H1 (cell line): ENCODE results near the gene HOXD11. TPM values are rescaled to one million over a fixed set of nuclear protein-coding genes. Genes with fewer than 3 reads are reported as not detected.
A peak's percentile ranks its signal among the peaks of the same experiment; 100 is the strongest.

Experiments
- CTCF ChIA-PET: fragments of 300-600 bp; sonication (Branson Sonifier 250); formaldehyde crosslinking; loops from one replicate; lab custom pipeline; 2021; ENCODE audit not compliant: partially characterized antibody; lab: Charles Lee
- POLR2A ChIA-PET: fragments of 300-600 bp; sonication (Branson Sonifier 250); formaldehyde crosslinking; loops from one replicate; lab custom pipeline; 2021; ENCODE audit warnings: inconsistent platforms; ENCODE audit not compliant: partially characterized antibody; lab: Charles Lee
- DNase-seq, 2 experiments: peaks; one replicate each; pipeline versions ENCODE4 v3.0.0 to v3.0.0-alpha.2; 2010 to 2022; ENCODE audit warnings: low spot score in 2 of 2, low read depth in 1 of 2, mixed read lengths in 1 of 2
- FAIRE-seq: peaks from 2 replicates; lab custom pipeline; 2011; peaks lifted over from hg19 to GRCh38; lab: Jason Lieb, UNC
- H2AFZ ChIP-seq: 2 replicates; pipeline ENCODE4 v1.8.1; 2012; ENCODE audit warnings: low read length, inconsistent platforms
- H2AK5ac ChIP-seq: 2 replicates; pipeline ENCODE4 v1.6.1; 2013; ENCODE audit warnings: low read depth, low read length
- H2BK120ac ChIP-seq: replicated peaks from 2 replicates; pipeline ENCODE3; 2013; ENCODE audit warnings: low read depth, low read length, inconsistent platforms
- H2BK12ac ChIP-seq: 2 replicates; pipeline ENCODE4 v1.6.1; 2013; ENCODE audit warnings: low read depth, low read length
- H2BK15ac ChIP-seq: 2 replicates; pipeline ENCODE4 v1.6.1; 2013; ENCODE audit warnings: low read length
- H2BK20ac ChIP-seq: 2 replicates; pipeline ENCODE4 v1.6.1; 2013; ENCODE audit warnings: low read length
- H2BK5ac ChIP-seq: 2 replicates; pipeline ENCODE4 v1.6.1; 2013; ENCODE audit warnings: low read depth, low read length
- H3K14ac ChIP-seq: 2 replicates; pipeline ENCODE4 v1.6.1; 2013; ENCODE audit warnings: inconsistent platforms; ENCODE audit not compliant: insufficient read length
- H3K18ac ChIP-seq: 2 replicates; pipeline ENCODE4 v1.6.1; 2013; ENCODE audit warnings: low read length; ENCODE audit errors: extremely low read depth
- H3K23ac ChIP-seq: 2 replicates; pipeline ENCODE4 v1.6.1; 2013; ENCODE audit warnings: inconsistent platforms; ENCODE audit not compliant: insufficient read length
- H3K23me2 ChIP-seq: 2 replicates; pipeline ENCODE4 v1.6.1; 2013; ENCODE audit warnings: low read depth, low read length
- H3K27ac ChIP-seq: 2 replicates; pipeline ENCODE4 v1.6.1; 2011; ENCODE audit warnings: low read depth, low read length, inconsistent platforms
- H3K27me3 ChIP-seq, 4 experiments: replicated peaks in 1 of 4; 1 replicate in 1 of 4; 2 replicates in 3 of 4; pipeline versions ENCODE4 v1.6.1 to v1.8.1; 2011 to 2013; ENCODE audit warnings: low read length in 3 of 4, mild to moderate bottlenecking in 3 of 4, inconsistent platforms in 2 of 4, mixed read lengths in 2 of 4, moderate library complexity in 1 of 4; ENCODE audit not compliant: control insufficient read depth in 3 of 4, insufficient read depth in 3 of 4; ENCODE audit errors: extremely low read depth in 1 of 4
- H3K36me3 ChIP-seq, 4 experiments: 2 replicates each; pipeline versions ENCODE4 v1.6.1 to v1.8.1; 2011 to 2013; ENCODE audit warnings: mild to moderate bottlenecking in 4 of 4, low read length in 3 of 4, moderate library complexity in 2 of 4, control low read depth in 1 of 4, inconsistent platforms in 1 of 4; ENCODE audit not compliant: insufficient read depth in 4 of 4, control insufficient read depth in 2 of 4
- H3K4ac ChIP-seq: replicated peaks from 2 replicates; pipeline ENCODE3; 2013; ENCODE audit warnings: low read length, low read depth, mixed read lengths, inconsistent platforms; ENCODE audit not compliant: insufficient read length
- H3K4me1 ChIP-seq, 4 experiments: replicated peaks in 1 of 4; 1 replicate in 1 of 4; 2 replicates in 3 of 4; pipeline versions ENCODE4 v1.6.1 to v1.8.1; 2011 to 2013; ENCODE audit warnings: low read length in 3 of 4, inconsistent platforms in 2 of 4, mixed read lengths in 1 of 4; ENCODE audit not compliant: insufficient read depth in 4 of 4, control insufficient read depth in 3 of 4
- H3K4me2 ChIP-seq, 2 experiments: 2 replicates each; pipeline versions ENCODE4 v1.6.1 to v1.8.1; 2011 to 2013; ENCODE audit warnings: low read depth in 2 of 2, low read length in 2 of 2, control low read depth in 1 of 2, inconsistent platforms in 1 of 2, mild to moderate bottlenecking in 1 of 2; ENCODE audit not compliant: insufficient read depth in 1 of 2
- H3K4me3 ChIP-seq, 4 experiments: fragments of 200-600, 300-600 bp in 1 of 4; sonication (generic), shearing (Covaris generic), sonication (Bioruptor Twin) in 1 of 4; 2 replicates each; pipeline versions ENCODE4 v1.5.1 to v1.8.1; 2011 to 2016; ENCODE audit warnings: low read length in 4 of 4, low read depth in 3 of 4, control low read depth in 2 of 4, inconsistent platforms in 2 of 4, mild to moderate bottlenecking in 2 of 4, mixed read lengths in 1 of 4, moderate library complexity in 1 of 4; ENCODE audit not compliant: insufficient read depth in 2 of 4; ENCODE audit errors: extremely low read depth in 1 of 4
- H3K56ac ChIP-seq: replicated peaks from 2 replicates; pipeline ENCODE3; 2013; ENCODE audit warnings: low read depth, mild to moderate bottlenecking, mixed read lengths, low read length, inconsistent platforms; ENCODE audit not compliant: insufficient read length
- H3K79me1 ChIP-seq: 2 replicates; pipeline ENCODE4 v1.6.1; 2013; ENCODE audit warnings: low read depth, low read length, control low read depth
- H3K79me2 ChIP-seq, 2 experiments: 2 replicates each; pipeline versions ENCODE4 v1.6.1 to v1.8.1; 2012 to 2013; ENCODE audit warnings: low read length in 2 of 2, mild to moderate bottlenecking in 2 of 2, inconsistent platforms in 1 of 2; ENCODE audit not compliant: insufficient read depth in 2 of 2, control insufficient read depth in 1 of 2
- H3K9ac ChIP-seq, 4 experiments: replicated peaks in 1 of 4; 1 replicate in 1 of 4; 2 replicates in 3 of 4; pipeline versions ENCODE4 v1.6.1 to v1.8.1; 2011 to 2013; ENCODE audit warnings: low read depth in 3 of 4, low read length in 3 of 4, control low read depth in 2 of 4, mild to moderate bottlenecking in 2 of 4, moderate library complexity in 2 of 4, inconsistent platforms in 1 of 4; ENCODE audit errors: extremely low read depth in 1 of 4
- H3K9me3 ChIP-seq, 2 experiments: 2 replicates each; pipeline versions ENCODE4 v1.6.1 to v1.8.1; 2012 to 2013; ENCODE audit warnings: mild to moderate bottlenecking in 2 of 2, moderate library complexity in 2 of 2, control low read depth in 1 of 2, inconsistent platforms in 1 of 2, low read depth in 1 of 2, low read length in 1 of 2, mixed read lengths in 1 of 2; ENCODE audit not compliant: insufficient read depth in 2 of 2
- H4K20me1 ChIP-seq, 2 experiments: replicated peaks in 1 of 2; 2 replicates each; pipeline versions ENCODE3 to v1.8.1; 2011 to 2013; ENCODE audit warnings: inconsistent platforms in 2 of 2, low read length in 2 of 2, mild to moderate bottlenecking in 1 of 2; ENCODE audit not compliant: insufficient read depth in 2 of 2, control insufficient read depth in 1 of 2
- H4K5ac ChIP-seq: 2 replicates; pipeline ENCODE4 v1.6.1; 2013; ENCODE audit warnings: low read length, low read depth, mixed read lengths, inconsistent platforms; ENCODE audit not compliant: insufficient read length
- H4K8ac ChIP-seq: 2 replicates; pipeline ENCODE4 v1.8.0; 2013; ENCODE audit warnings: mild to moderate bottlenecking, moderate library complexity, low read length, inconsistent platforms; ENCODE audit not compliant: insufficient read depth; ENCODE audit errors: extremely low read depth
- H4K91ac ChIP-seq: replicated peaks from 2 replicates; pipeline ENCODE3; 2013; ENCODE audit warnings: low read length, mixed read lengths, inconsistent platforms; ENCODE audit not compliant: insufficient read length
- ASH2L ChIP-seq: fragments of 200-600, 300-600 bp; sonication (generic); IDR thresholded peaks from one replicate; pipeline ENCODE4 v1.7.1; 2017; ENCODE audit warnings: low read length
- CBX8 ChIP-seq: fragments of 300-800, 300-1000 bp; sonication (generic); IDR thresholded peaks from 2 replicates; pipeline ENCODE4 v1.7.1; 2016; ENCODE audit warnings: low read depth, low read length, borderline replicate concordance
- FOSL1 ChIP-seq: IDR thresholded peaks from 2 replicates; pipeline ENCODE4 v1.6.1; 2011; ENCODE audit warnings: mild to moderate bottlenecking, low read depth, low read length, moderate library complexity; ENCODE audit not compliant: insufficient read depth
- NRF1 ChIP-seq: IDR thresholded peaks from 2 replicates; pipeline ENCODE4 v1.6.1; 2011; ENCODE audit warnings: mild to moderate bottlenecking, low read depth, low read length, improper control_type of control experiment
- PHF8 ChIP-seq: fragments of 200-600 bp; sonication (generic); conservative IDR thresholded peaks from 2 replicates; pipeline ENCODE4 v1.7.1; 2012; ENCODE audit warnings: low read depth, mild to moderate bottlenecking, inconsistent platforms, low read length, moderate library complexity
- RNF2 ChIP-seq: fragments of 200-900, 300-1000 bp; sonication (generic); IDR thresholded peaks from 2 replicates; pipeline ENCODE4 v1.7.1; 2016; ENCODE audit warnings: borderline replicate concordance, low read depth, mild to moderate bottlenecking, antibody characterized with exemption, low read length; ENCODE audit not compliant: poor library complexity, severe bottlenecking; ENCODE audit errors: missing control alignments
- WGBS, 2 experiments: shearing (Covaris generic) in 1 of 2; methylation state at CpG; one replicate each; pipeline versions ENCODE4 v1.1.6 to v1.1.7; 2013 to 2015; ENCODE audit warnings: low lambda C conversion rate in 2 of 2, mixed read lengths in 2 of 2, inconsistent platforms in 1 of 2, low coverage in 1 of 2, missing lambda C conversion rate in 1 of 2; ENCODE audit not compliant: insufficient replicate concordance in 2 of 2, insufficient coverage in 1 of 2, insufficient read length in 1 of 2; ENCODE audit errors: extremely low coverage in 1 of 2, missing lambda C conversion rate in 1 of 2; 5-methylcytosine and 5-hydroxymethylcytosine counted together
- polyA plus RNA-seq, 7 experiments: library from polyadenylated mRNA; depleted of rRNA in 3 of 7; stranded (reverse) in 5 of 7; unstranded in 2 of 7; fragments of >200 nt in 5 of 7; fragments of 200-250 nt in 2 of 7; gene quantifications; 1 replicate in 5 of 7; 2 replicates in 1 of 7; 4 replicates in 1 of 7; pipeline versions ENCODE4 v1.2.1 to v1.2.3, GENCODE V29; 2011 to 2013; ENCODE audit warnings: missing spikeins in 2 of 7, mixed read lengths in 2 of 7
- total RNA-seq: library from RNA; stranded (reverse); fragmentation: NEBNext Ultra II Directional; extraction: Animal tissue kit (Norgen Biotek cat#: 25700); gene quantifications from 2 replicates; pipeline ENCODE4 v1.2.1, GENCODE V29; 2021

The HOXD11 gene
- total and polyA plus RNA-seq, 2 of the 8 experiments (the other 6 are each of a cell fraction or from before 2014, with no cell fraction given) = not detected

DNA sequence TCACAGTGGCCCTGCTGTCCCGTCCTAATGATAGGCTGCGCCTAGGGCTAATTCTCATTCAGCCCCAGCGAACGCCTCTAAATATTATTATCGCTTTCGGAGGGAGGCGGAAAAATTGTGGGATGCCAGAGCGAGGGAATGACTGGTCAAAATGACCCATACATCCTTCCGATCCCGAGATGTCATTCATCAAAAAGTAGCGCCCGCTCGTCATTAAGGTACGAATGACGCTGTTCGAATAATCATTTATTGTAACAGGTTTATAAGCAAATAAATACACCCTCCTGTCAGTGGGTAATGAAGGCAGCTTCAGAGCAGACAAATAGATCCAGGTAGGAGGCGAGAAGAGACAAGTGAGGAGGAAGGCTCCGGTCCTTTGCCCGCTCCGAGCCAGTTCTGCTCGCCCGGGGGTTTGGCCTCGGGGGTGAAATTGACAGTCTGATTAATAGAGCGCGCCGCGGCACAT, 23.3 kb upstream of the HOXD11 start, which contains the start of gene EVX2:
Gene EVX2 (minus strand): TSS at position 167 of the 466 bp plus-strand sequence. CDS start 186 bp downstream, outside the sequence.
- ChIA-PET POLR2A (interaction anchor here (0.7 to 1.8 kb wide), 2 partner anchors 10 to 1511 kb away, joined by 3 to 7 read pairs; no protein-coding TSS in a partner anchor), CTCF (interaction anchor here (0.6 to 7.8 kb wide), 10 partner anchors 8 to 718 kb away, joined by 3 to 130 read pairs (median 6); partner anchors contain the start of genes HOXD12 and HOXD13)
- no peak within 1 kb of the TSS for H3K56ac ChIP-seq
- FAIRE-seq = no peak
- H3K23me2 ChIP-seq = peaks cover 9% of the 10 kb centered on the region; the same call in 1 of the 2 replicates
- H2BK12ac ChIP-seq = peak within 1 kb of the TSS; percentile 87; the same call in 1 of the 2 replicates
- peaks cover 93 to 98% (median 96%) of the 10 kb centered on the region in 4 experiments for H3K27me3 ChIP-seq
- H2BK15ac ChIP-seq = no peak within 1 kb of the TSS
- TF ChIP-seq RNF2 (no peak), ASH2L (no peak), FOSL1 (no peak), CBX8 (peak; percentile 83; the same call in 1 of the 2 replicates), PHF8 (no peak), NRF1 (no peak)
- H3K14ac ChIP-seq = no peak within 1 kb of the TSS
- no peak within 1 kb of the TSS for H2AFZ ChIP-seq
- no peak within 1 kb of the TSS for H3K27ac ChIP-seq
- peaks cover 0 to 2% (median 0%) of the 10 kb centered on the region in 4 experiments; a peak in 1 of 8 replicates for H3K36me3 ChIP-seq
- H2BK5ac ChIP-seq = no peak within 1 kb of the TSS
- no peaks in the 10 kb centered on the region for H3K79me1 ChIP-seq
- no peak within 1 kb of the TSS for H2BK120ac ChIP-seq
- no peaks in the 10 kb centered on the region for H3K79me2 ChIP-seq
- peaks cover 0 to 31% (median 11%) of the 10 kb centered on the region in 4 experiments; a peak in 5 of 7 replicates for H3K4me1 ChIP-seq
- peak within 1 kb of the TSS in 1 of 4 experiments; percentile 52; a peak in 3 of 8 replicates for H3K4me3 ChIP-seq
- WGBS, 2 experiments = 14% methylated on average over 25 of the region's 27 CpGs; no CpG with 5 or more reads in 1 of the 2 experiments
- peak within 1 kb of the TSS; percentile 45 to 50 for H3K4me2 ChIP-seq
- no peak within 1 kb of the TSS for H4K91ac ChIP-seq
- H3K23ac ChIP-seq = no peak within 1 kb of the TSS
- H3K4ac ChIP-seq = no peak within 1 kb of the TSS
- H3K9me3 ChIP-seq = no peaks in the 10 kb centered on the region; a peak in 1 of 4 replicates
- DNase-seq = peak in 1 of 2 experiments; percentile 48
- H4K5ac ChIP-seq = no peak within 1 kb of the TSS
- no peak within 1 kb of the TSS for H3K18ac ChIP-seq
- peaks cover 14 to 23% of the 10 kb centered on the region in 2 experiments for H4K20me1 ChIP-seq
- H3K9ac ChIP-seq = no peak within 1 kb of the TSS
- H2BK20ac ChIP-seq = no peak within 1 kb of the TSS
- H2AK5ac ChIP-seq = no peak within 1 kb of the TSS
- H4K8ac ChIP-seq = peak within 1 kb of the TSS; percentile 46; the same call in 1 of the 2 replicates
